Activated T-cell treated with anti-CD3 and anti-CD28 coated beads for 4 hours (primary cell): ENCODE measurements around the gene RBM15.
A peak's percentile ranks its signal among the peaks of the same experiment; 100 is the strongest.

Experiments used
- DNase-seq: peaks from one replicate; pipeline ENCODE4 v3.0.0-alpha.2; 2020

The RBM15 gene

DNA sequence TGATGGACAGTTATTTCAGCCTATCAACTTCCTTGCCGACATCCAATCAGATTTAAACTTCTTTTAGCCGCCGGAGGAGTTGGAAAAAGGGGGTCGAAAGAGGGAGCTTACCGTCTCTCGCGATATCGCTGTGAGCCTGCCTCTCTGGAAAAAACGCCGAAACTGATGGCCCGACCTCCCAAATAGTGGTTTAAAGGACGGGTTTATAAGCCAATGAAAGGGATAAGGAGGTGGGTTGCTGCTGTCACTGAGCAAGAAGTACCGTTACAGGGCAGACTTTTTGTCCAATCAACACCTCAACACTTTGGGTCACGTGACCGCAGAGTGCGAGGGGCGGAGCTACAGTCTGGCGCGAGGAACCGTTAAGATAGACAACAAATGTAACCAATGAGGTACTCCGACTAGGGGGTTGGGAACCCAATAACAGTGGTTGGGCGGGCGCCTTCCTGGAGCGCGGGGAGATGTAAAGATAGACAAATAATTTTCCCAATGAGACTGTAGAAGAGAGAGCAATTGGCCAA lies at the start of gene RBM15:
TSS of gene RBM15 (plus strand) at position 492 of the 521 bp plus-strand sequence. CDS start at position 521, 29 bp downstream.
- peak; percentile 93 for DNase-seq

DNA sequence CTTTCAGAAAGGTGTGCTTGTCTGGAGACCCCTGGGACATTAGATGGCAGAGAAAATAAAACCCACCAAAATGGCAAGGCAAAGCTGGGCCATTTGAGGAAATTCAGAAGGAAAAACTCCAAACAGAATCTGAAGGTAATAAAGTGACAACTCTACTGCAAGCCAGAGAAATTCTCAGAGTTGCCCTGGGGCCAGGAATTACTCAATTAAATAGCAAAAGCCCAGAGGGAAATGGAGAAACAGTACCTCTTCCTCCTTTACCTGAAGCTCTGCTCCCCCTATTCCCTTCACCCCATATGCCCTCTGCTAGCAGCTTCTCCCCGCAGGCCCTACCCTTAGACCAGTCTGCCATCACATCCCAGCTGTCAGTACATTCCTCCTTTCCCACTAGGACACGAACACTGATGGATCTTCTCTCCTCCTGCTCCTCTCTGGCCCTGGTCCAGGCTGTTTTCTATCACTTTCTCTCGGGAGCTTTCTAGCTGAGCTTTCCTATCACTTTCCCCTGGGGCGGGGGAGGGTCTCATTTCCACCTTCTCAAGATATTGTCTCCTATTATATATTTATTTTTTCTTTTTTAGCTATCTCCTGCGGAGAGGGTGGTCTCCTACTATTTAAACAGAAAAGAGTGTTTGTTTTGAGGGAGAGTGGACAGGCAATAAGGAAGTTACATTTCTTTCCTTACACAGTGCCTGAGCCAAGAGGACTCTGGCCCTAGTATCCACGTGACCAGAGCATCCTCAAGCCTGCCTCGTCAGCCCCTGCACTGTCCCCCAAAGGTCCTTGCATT lies 47.7 kb upstream of the RBM15 start:
- no peak for DNase-seq

- DNase-seq: no peak
Measured at GRCh38 chr1:110292031-110292741, 47.0 kb upstream of the RBM15 start.

- DNase-seq: no peak
Measured at GRCh38 chr1:110293601-110294104, 45.5 kb upstream of the RBM15 start.

GRCh38 chr1:110294308-110294707 lies 44.9 kb upstream of the RBM15 start:
- no peak for DNase-seq

GRCh38 chr1:110298991-110299390 lies 40.2 kb upstream of the RBM15 start:
- no peak for DNase-seq

GRCh38 chr1:110300412-110301085 lies 38.6 kb upstream of the RBM15 start:
- DNase-seq: no peak

DNA sequence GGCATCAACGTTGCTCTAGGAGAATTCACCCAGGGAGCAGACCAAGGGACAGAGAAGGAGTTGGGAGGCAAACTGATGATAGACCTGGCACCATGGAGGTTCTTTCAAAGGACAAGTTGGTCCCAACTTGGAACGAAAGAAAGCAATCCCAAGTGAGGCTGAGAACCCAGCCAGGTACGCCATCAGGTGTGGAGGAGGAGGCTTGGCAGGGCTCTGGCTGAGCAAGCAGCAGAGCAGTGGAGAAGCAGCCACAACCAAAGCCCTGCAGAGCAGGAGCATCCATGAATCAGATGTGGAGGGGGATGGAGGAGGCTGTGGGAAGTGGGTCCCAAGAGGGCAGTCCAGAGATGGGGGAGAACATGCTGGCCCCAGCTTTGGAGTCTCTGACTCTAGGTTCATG lies 36.3 kb upstream of the RBM15 start:
- no peak for DNase-seq

GRCh38 chr1:110305900-110306420 lies 33.2 kb upstream of the RBM15 start:
- no peak for DNase-seq

- DNase-seq: no peak
Measured at GRCh38 chr1:110307239-110307974, 31.8 kb upstream of the RBM15 start.

- no peak for DNase-seq
Measured at GRCh38 chr1:110308247-110308646, 30.9 kb upstream of the RBM15 start.

GRCh38 chr1:110309139-110309538 lies 30.0 kb upstream of the RBM15 start:
- DNase-seq: no peak

GRCh38 chr1:110309767-110310166 lies 29.4 kb upstream of the RBM15 start:
- no peak for DNase-seq

- DNase-seq: no peak
Measured at GRCh38 chr1:110310300-110310699, 28.9 kb upstream of the RBM15 start.

DNA sequence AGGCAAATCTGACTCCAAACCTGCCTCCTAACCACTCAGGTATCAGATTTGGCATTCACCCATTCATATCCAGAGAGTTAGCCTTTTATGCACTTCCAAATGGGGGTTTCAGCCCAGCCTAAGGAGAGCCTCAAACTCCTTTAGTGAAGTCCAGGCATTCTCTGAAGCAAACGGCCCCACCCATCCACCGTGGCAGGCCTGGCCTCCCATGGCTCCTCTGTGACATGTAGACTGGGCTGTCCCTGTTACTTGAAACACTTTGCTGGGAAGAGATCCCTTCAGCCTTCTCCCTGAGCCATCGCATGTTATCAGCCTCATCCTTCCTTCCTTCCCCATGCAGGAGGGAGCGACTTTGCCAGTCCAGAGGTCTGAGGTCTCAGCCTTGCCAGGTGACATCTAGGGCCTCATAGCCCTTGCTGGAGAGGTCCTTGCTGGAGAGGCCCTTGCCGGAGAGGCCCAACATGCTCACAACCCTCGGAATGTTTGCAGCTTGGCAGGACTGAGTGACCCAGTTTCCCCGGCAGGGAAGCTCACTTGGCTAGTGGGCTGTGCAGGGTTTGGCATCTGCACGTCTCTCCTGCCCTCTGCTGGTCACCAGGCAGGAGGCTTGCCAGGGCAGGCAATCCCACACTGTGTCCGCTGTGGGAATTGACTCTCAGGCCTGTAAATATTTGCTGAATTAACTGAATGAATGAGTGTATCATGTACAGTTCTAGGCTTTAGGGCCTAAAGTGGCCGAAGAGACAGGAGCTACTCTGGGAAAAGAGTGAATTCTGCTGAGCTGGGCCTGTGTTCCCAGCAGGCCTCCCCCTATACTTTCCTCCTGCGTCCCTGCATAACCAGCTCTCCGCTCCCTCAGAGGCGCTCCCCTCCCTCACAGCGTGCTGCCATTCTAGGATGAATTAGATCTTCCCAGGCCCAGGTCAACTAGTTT lies 26.7 kb upstream of the RBM15 start:
- DNase-seq: peak; percentile 64

- no peak for DNase-seq
Measured at GRCh38 chr1:110316735-110317134, 22.4 kb upstream of the RBM15 start.

GRCh38 chr1:110318046-110318445 lies 21.1 kb upstream of the RBM15 start:
- DNase-seq: no peak

DNA sequence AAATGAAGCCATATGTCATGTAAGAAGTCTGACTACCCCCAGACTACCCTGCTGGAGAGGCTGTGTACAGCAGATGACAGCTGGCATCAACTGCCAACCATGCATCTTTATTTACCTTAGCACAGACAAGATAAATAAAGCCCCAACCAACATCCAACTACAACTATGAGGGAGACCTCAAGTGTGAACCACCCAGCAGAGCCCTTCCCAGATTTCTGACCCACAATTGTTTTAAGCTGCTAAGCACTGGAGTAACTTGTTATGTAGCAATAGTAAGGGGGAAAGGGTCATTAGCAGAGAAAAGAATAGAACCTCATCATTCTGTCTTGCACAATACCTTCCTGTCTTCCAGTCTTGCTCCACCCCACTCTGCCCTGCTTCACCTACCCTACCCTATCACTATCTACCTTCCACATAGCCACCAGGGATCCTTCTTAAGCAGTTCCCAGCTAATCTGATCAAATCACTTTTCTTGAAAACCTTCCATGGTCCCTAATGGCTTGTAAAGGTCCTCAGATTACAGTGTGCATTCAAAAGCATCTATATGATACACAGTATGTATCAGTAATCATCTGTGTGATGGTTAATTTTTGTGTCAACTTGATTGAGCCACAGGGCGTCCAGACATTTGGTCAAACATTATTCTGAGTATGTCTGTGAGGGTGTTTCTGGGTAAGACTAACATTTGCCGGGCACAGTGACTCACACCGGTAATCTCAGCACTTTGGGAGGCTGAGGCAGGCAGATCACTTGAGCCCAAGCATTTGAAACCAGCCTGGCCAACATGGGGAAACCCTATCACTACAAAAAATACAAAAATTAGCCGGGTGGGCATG lies 19.6 kb upstream of the RBM15 start:
- no peak for DNase-seq

- DNase-seq: no peak
Measured at GRCh38 chr1:110320168-110320518, 19.0 kb upstream of the RBM15 start.

DNA sequence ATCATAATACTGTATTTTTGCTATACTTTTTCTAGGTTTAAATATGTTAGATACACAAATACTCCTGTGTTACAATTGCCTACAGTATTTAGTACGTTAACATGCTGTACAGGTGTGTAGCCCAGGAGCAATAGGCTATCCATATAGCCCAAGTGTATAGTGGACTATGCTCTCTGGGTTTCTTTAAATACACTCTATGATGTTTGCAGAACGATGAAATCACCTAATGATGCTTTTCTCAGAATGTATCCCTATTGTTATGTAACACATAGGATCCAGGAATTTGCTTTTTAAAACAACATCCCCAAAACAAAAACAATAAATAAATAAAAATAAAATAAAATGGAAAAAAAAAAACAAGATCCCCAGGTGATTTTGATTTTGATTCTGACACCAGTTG lies 18.1 kb upstream of the RBM15 start:
- DNase-seq: no peak
